ENCODE results near the gene PSMB5. TPM values are rescaled to one million over a fixed set of nuclear protein-coding genes. Genes with fewer than 3 reads are reported as not detected.

The PSMB5 gene
- total and polyA plus RNA-seq, 2 of the 13 experiments (the other 11 are each of a cell fraction or from before 2014, with no cell fraction given) = 705 to 871 TPM

GRCh38 chr14:23006188-23006534 lies 28.5 kb downstream of the PSMB5 start (continued):
- TF ChIP-seq AKNA (CRISPR knock-in tag; IDR thresholded peaks at IDR 0.05; ENCODE audit: borderline replicate concordance) (0 out of 2 replicates have a peak, but pooled peaks have one; percentile 57), PBX3 (CRISPR knock-in tag; IDR thresholded peaks at IDR 0.05; ENCODE audit: borderline replicate concordance) (0 out of 2 replicates have a peak, but pooled peaks have one; percentile 66), ZNF142 (CRISPR knock-in tag; IDR thresholded peaks at IDR 0.05) (no peak), GFI1 (CRISPR knock-in tag; IDR thresholded peaks at IDR 0.05; ENCODE audit: borderline replicate concordance) (no peak; the same call in 1 of the 2 replicates), HES4 (CRISPR knock-in tag; IDR thresholded peaks at IDR 0.05; ENCODE audit: borderline replicate concordance) (no peak), MTF2 (CRISPR knock-in tag; IDR thresholded peaks at IDR 0.05; ENCODE audit: borderline replicate concordance) (no peak), BCL6 (CRISPR knock-in tag; IDR thresholded peaks at IDR 0.05) (no peak), ZSCAN5A (CRISPR knock-in tag; IDR thresholded peaks at IDR 0.05; ENCODE audit: borderline replicate concordance) (no peak)
